HG03159 (cell line): ENCODE data around the gene LUC7L2.
"Not testable (repeated sequence)": the region's sequence is repeated elsewhere in the genome, so short reads cannot be mapped to it uniquely, and the experiment has no call there.

Source experiments
- ATAC-seq: cut with Tn5 transposase; IDR thresholded peaks from one replicate; pipeline ENCODE4 v1.9.1; 2021; ENCODE audit warnings: mild to moderate bottlenecking, moderate library complexity; ENCODE audit not compliant: unreplicated experiment

The LUC7L2 gene

GRCh38 chr7:139439375-139439774 is 79.7 kb downstream of the LUC7L2 start:
- ATAC-seq: no peak

- ATAC-seq: no peak
Measured at GRCh38 chr7:139441961-139442360, 82.3 kb downstream of the LUC7L2 start.

GRCh38 chr7:139446051-139446890 is 86.6 kb downstream of the LUC7L2 start:
- ATAC-seq: no peak

GRCh38 chr7:139450851-139451250 is 91.2 kb downstream of the LUC7L2 start:
- ATAC-seq: no peak

GRCh38 chr7:139451638-139452037 is 91.9 kb downstream of the LUC7L2 start:
- ATAC-seq: no peak

GRCh38 chr7:139452958-139453672 is 93.4 kb downstream of the LUC7L2 start:
- ATAC-seq: no peak

GRCh38 chr7:139453673-139454321 is 94.1 kb downstream of the LUC7L2 start:
- no peak for ATAC-seq

- ATAC-seq: no peak
Measured at GRCh38 chr7:139455789-139456188, 96.1 kb downstream of the LUC7L2 start.

GRCh38 chr7:139456511-139456910 is 96.8 kb downstream of the LUC7L2 start:
- ATAC-seq: no peak

GRCh38 chr7:139457153-139457946 is 97.7 kb downstream of the LUC7L2 start:
- ATAC-seq: no peak

GRCh38 chr7:139463421-139463820 is 103.7 kb downstream of the LUC7L2 start:
- ATAC-seq: not testable (repeated sequence)

GRCh38 chr7:139464511-139464910 is 104.8 kb downstream of the LUC7L2 start:
- ATAC-seq: not testable (repeated sequence)

- not testable (repeated sequence) for ATAC-seq
Measured at GRCh38 chr7:139465072-139465471, 105.4 kb downstream of the LUC7L2 start.

- ATAC-seq: not testable (repeated sequence)
Measured at GRCh38 chr7:139467729-139468128, 108.0 kb downstream of the LUC7L2 start.

- not testable (repeated sequence) for ATAC-seq
Measured at GRCh38 chr7:139468281-139468680, 108.6 kb downstream of the LUC7L2 start.

GRCh38 chr7:139471740-139472353 is 112.2 kb downstream of the LUC7L2 start:
- no peak for ATAC-seq
